ENCODE data around the gene AVPR1A.
A peak's percentile ranks its signal among the peaks of the same experiment; 100 is the strongest.
"Not testable (repeated sequence)": the region's sequence is repeated elsewhere in the genome, so short reads cannot be mapped to it uniquely, and the experiment has no call there.

AVPR1A gene

GRCh38 chr12:63150713-63151622, at the start of gene AVPR1A:
Gene AVPR1A (minus strand): TSS chr12:63151201. CDS start chr12:63150836, 365 bp downstream.
- FAIRE-seq = no peak

- FAIRE-seq = no peak
Measured at GRCh38 chr12:63196168-63196567, 45.2 kb upstream of the AVPR1A start.

GRCh38 chr12:63179224-63179623, 28.2 kb upstream of the AVPR1A start:
- no peak for FAIRE-seq

- FAIRE-seq = no peak
Measured at GRCh38 chr12:63170321-63170720, 19.3 kb upstream of the AVPR1A start.

GRCh38 chr12:63167741-63168140, 16.7 kb upstream of the AVPR1A start:
- FAIRE-seq = not testable (repeated sequence)

GRCh38 chr12:63164911-63165310, 13.9 kb upstream of the AVPR1A start:
- FAIRE-seq = no peak

- FAIRE-seq = no peak
Measured at GRCh38 chr12:63163541-63163940, 12.5 kb upstream of the AVPR1A start.

GRCh38 chr12:63155375-63155774, 4.4 kb upstream of the AVPR1A start:
- FAIRE-seq = no peak

- FAIRE-seq = no peak
Measured at GRCh38 chr12:63154560-63154959, 3.6 kb upstream of the AVPR1A start.

GRCh38 chr12:63152321-63152700, 1.3 kb upstream of the AVPR1A start:
- FAIRE-seq = no peak

GRCh38 chr12:63151623-63152320, 771 bp upstream of the AVPR1A start:
- FAIRE-seq = no peak

GRCh38 chr12:63149909-63150712, 890 bp downstream of the AVPR1A start:
- no peak for FAIRE-seq

GRCh38 chr12:63144556-63144955, 6.4 kb downstream of the AVPR1A start:
- FAIRE-seq = no peak

GRCh38 chr12:63138488-63138887, 12.5 kb downstream of the AVPR1A start:
- no peak for FAIRE-seq

GRCh38 chr12:63133981-63134380, 17.0 kb downstream of the AVPR1A start:
- FAIRE-seq = no peak

- no peak for FAIRE-seq
Measured at GRCh38 chr12:63132201-63132600, 18.8 kb downstream of the AVPR1A start.

- no peak for FAIRE-seq
Measured at GRCh38 chr12:63129927-63130326, 21.1 kb downstream of the AVPR1A start.

- FAIRE-seq = no peak
Measured at GRCh38 chr12:63124778-63125177, 26.2 kb downstream of the AVPR1A start.

GRCh38 chr12:63103494-63104131, 47.4 kb downstream of the AVPR1A start:
- peak; percentile 85 for FAIRE-seq

- FAIRE-seq = no peak
Measured at GRCh38 chr12:63101920-63102319, 49.1 kb downstream of the AVPR1A start.

GRCh38 chr12:63098851-63099250, 52.1 kb downstream of the AVPR1A start:
- no peak for FAIRE-seq

- FAIRE-seq = no peak
Measured at GRCh38 chr12:63095369-63095980, 55.5 kb downstream of the AVPR1A start.

Measured in TTC549 (cell line).